Mesothelial cell of epicardium (in vitro differentiated cells): Measurements from ENCODE around the gene UTP11. TPM values are rescaled to one million over a fixed set of nuclear protein-coding genes. Genes with fewer than 3 reads are reported as not detected.
A peak's percentile ranks its signal among the peaks of the same experiment; 100 is the strongest.

ENCODE experiments used
- DNase-seq, 2 experiments: peaks; one replicate each; pipeline ENCODE4 v3.0.0; 2021; ENCODE audit warnings: low spot score in 2 of 2; ENCODE audit not compliant: unreplicated experiment in 2 of 2
- H3K27ac Mint-ChIP-seq: 2 replicates; pipeline ENCODE4 v1.8.0; 2021; ENCODE audit warnings: mixed read lengths
- H3K27me3 Mint-ChIP-seq: 2 replicates; pipeline ENCODE4 v1.8.0; 2021; ENCODE audit warnings: low read depth, mixed read lengths
- H3K36me3 Mint-ChIP-seq: 2 replicates; pipeline ENCODE4 v1.8.0; 2021; ENCODE audit warnings: mixed read lengths
- H3K4me1 Mint-ChIP-seq: 2 replicates; pipeline ENCODE4 v1.8.0; 2021; ENCODE audit warnings: mixed read lengths
- H3K4me3 Mint-ChIP-seq: 2 replicates; pipeline ENCODE4 v1.8.0; 2021; ENCODE audit warnings: mild to moderate bottlenecking, moderate library complexity, mixed read lengths
- H3K9me3 Mint-ChIP-seq: 2 replicates; pipeline ENCODE4 v1.8.0; 2021; ENCODE audit warnings: mixed read lengths
- total RNA-seq: library from RNA; stranded (reverse); gene quantifications from 3 replicates; pipeline ENCODE4 v1.2.1, GENCODE V29; 2021
- TF ChIP-seq, protein P1 (sequence below): fragments of 200-600 bp; sonication (generic); IDR thresholded peaks from one replicate; pipeline ENCODE4 v1.5.0; 2021; ENCODE audit warnings: antibody characterized with exemption; ENCODE audit not compliant: unreplicated experiment

UTP11 gene
- total RNA-seq, 1 donor from 2014 or later, result 32.3 TPM

DNA sequence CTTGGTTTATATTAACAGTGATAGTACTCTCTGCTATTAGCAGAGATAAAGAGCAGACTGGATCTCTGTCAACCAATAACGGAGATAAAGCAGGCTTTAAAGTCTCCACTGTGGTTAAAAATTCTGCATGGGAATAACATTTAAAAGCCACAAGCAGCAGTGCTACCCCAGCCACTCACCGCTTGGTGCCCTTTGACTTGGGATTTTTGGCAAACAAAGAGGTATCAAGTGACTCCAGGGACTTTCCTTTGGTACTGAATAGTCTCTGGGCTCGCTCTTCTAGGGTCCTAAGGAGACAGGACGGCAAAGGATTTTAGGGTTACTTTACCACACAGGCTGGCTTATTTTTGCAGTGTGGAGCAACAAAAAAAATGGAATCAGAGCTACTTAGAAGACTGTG lies 34.0 kb upstream of the UTP11 start:
- Mint-ChIP-seq H3K27me3 (no peaks in the 10 kb centered on the region), H3K27ac (no peak overlapping the region), H3K4me3 (no peak overlapping the region), H3K4me1 (no peaks in the 10 kb centered on the region), H3K36me3 (peaks cover 52% of the 10 kb centered on the region), H3K9me3 (no peaks in the 10 kb centered on the region)
- TF ChIP-seq, protein P1, sequence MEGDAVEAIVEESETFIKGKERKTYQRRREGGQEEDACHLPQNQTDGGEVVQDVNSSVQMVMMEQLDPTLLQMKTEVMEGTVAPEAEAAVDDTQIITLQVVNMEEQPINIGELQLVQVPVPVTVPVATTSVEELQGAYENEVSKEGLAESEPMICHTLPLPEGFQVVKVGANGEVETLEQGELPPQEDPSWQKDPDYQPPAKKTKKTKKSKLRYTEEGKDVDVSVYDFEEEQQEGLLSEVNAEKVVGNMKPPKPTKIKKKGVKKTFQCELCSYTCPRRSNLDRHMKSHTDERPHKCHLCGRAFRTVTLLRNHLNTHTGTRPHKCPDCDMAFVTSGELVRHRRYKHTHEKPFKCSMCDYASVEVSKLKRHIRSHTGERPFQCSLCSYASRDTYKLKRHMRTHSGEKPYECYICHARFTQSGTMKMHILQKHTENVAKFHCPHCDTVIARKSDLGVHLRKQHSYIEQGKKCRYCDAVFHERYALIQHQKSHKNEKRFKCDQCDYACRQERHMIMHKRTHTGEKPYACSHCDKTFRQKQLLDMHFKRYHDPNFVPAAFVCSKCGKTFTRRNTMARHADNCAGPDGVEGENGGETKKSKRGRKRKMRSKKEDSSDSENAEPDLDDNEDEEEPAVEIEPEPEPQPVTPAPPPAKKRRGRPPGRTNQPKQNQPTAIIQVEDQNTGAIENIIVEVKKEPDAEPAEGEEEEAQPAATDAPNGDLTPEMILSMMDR, result no peak
- no peak for DNase-seq

DNA sequence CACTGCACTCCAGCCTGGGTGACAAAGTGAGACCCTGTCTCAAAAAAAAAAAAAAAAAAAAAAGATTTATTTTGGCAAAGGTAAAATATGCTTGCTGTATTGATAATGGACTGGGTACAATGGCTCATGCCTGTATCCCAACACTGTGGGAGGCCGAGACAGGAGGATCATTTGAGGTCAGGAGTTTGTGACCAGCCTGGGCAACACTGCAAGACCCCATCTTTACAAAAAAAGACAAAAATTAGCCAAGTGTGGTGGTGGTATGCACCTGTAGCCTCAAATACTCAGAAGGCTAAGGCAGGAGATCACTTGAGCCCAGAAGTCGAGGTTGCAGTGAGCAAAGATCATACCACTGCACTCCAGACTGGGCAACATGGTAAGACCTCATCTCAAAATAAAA lies 29.0 kb upstream of the UTP11 start:
- H3K9me3 Mint-ChIP-seq, result no peaks in the 10 kb centered on the region
- H3K4me1 Mint-ChIP-seq, result peaks cover 4% of the 10 kb centered on the region
- no peak overlapping the region for H3K27ac Mint-ChIP-seq
- H3K27me3 Mint-ChIP-seq, result no peaks in the 10 kb centered on the region
- TF ChIP-seq, protein P1, result no peak
- DNase-seq, result no peak
- peaks cover 45% of the 10 kb centered on the region for H3K36me3 Mint-ChIP-seq
- no peak overlapping the region for H3K4me3 Mint-ChIP-seq

DNA sequence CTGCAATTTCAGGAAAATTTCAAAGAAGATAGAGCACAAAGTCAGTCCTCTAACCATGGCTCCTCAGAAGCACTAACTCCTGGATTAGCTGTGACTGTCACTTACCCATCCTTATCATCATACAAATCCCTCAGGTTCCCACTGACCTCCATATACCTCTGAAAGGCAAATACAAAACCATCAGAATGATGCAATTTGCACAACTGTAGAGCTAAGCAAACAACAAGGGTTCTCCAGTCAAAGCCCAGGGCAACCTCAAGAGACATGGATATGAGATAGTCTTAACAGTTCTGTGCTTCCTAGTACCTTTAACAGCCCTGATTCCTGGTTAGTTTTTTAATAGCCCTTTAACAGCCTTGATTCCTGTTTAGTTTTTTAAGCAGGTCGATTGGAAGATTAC lies 24.9 kb upstream of the UTP11 start:
- Mint-ChIP-seq H3K4me3 (no peak overlapping the region), H3K4me1 (peaks cover 10% of the 10 kb centered on the region), H3K9me3 (no peaks in the 10 kb centered on the region), H3K27ac (no peak overlapping the region), H3K27me3 (no peaks in the 10 kb centered on the region), H3K36me3 (peaks cover 19% of the 10 kb centered on the region)
- no peak for DNase-seq
- TF ChIP-seq, protein P1, result no peak

DNA sequence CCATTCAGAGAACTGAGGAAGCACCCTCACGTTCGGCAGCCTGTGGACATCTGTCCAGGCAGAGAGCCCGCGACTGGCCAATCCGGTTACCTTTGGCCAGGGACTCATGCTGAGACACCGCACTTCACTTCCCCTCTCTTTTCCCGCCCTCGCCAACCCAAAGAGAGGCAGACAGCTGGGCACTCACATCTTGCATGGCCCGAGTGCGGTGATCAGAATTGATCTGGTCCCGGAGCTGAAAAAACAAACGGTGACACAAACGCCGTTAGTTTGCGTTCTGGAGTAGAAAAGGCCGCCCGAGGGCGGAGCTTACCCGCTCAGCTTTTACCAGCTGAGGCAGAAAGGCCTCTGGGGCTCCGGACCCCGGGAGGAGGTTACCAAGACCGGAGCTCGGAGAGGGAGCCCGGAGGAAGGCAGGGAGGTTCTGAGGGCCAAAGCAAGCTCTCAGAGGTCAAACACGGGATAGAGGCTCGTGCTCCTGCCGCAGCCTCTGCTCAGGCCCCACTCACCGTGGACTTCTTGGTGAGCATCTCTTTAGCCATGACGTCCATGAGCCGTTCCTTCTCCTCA lies 23.1 kb upstream of the UTP11 start:
- Mint-ChIP-seq H3K4me1 (peaks cover 10% of the 10 kb centered on the region), H3K9me3 (no peaks in the 10 kb centered on the region), H3K4me3 (peak overlapping the region; percentile 97), H3K36me3 (peaks cover 17% of the 10 kb centered on the region), H3K27ac (peak overlapping the region; percentile 94), H3K27me3 (no peaks in the 10 kb centered on the region)
- TF ChIP-seq, protein P1, result no peak
- DNase-seq, result no peak

DNA sequence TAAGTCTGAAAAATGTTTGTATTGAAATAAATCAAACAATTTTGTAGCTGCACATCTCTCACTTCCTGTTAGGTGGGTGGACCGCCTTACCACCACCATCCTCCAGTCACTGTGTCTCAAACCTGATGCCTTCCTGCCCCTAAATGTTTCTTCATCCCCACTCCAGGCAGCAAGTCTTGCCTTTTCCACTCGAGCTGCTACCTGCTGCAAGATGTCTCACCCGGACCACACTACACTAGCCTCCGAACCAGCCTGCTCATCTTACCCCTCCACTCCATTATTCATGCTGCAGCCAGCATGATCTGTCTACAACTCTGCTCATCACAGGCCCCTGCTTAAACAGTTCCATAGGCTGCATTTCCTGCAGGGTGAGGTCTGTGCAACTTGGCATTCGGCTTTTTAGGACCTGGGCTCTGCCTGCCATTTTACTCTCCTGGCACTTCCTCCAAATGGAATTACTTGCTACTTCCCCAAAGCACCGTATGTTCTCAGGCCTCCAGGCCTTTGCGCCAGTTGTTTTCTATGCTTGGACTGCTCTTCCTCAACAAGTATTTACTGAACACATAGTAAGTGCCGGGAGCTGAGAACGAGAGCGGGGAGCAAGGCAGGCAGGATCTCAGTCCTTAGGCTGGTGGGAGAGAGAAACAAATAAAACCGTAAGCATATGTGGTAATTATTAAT lies 17.5 kb upstream of the UTP11 start:
- Mint-ChIP-seq H3K27ac (peak overlapping the region; percentile 70), H3K4me1 (peaks cover 26% of the 10 kb centered on the region), H3K27me3 (no peaks in the 10 kb centered on the region), H3K9me3 (no peaks in the 10 kb centered on the region), H3K36me3 (peaks cover 6% of the 10 kb centered on the region), H3K4me3 (peak overlapping the region; percentile 33)
- no peak for DNase-seq
- TF ChIP-seq, protein P1, result no peak
